GM21737 (cell line): Measurements from ENCODE around the gene LRIG3.
"Not testable (repeated sequence)": the region's sequence is repeated elsewhere in the genome, so short reads cannot be mapped to it uniquely, and the experiment has no call there.

ENCODE experiments used
- ATAC-seq: cut with Tn5 transposase; IDR thresholded peaks from one replicate; pipeline ENCODE4 v1.9.1; 2021; ENCODE audit warnings: mild to moderate bottlenecking, moderate library complexity; ENCODE audit not compliant: unreplicated experiment

LRIG3 gene

DNA sequence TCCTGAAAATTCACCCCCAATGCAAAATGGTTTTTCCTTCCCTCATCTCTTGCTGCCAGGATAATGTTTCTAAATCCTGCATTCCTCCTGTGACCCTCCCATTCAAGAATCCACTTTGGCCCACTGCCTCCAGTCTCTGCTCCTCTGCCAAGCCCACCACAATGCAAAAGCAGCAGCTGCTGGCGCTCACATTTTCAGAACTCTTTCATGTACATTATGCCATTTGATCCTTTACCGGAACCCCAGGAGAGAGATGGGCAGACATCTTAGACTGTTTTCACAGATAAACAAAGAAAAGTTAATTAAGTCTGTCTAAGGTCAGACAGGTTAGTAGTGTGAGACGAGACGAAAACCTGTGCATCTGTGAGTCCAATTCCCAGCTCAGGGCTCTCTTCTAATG lies 12.9 kb downstream of the LRIG3 start:
- no peak for ATAC-seq

DNA sequence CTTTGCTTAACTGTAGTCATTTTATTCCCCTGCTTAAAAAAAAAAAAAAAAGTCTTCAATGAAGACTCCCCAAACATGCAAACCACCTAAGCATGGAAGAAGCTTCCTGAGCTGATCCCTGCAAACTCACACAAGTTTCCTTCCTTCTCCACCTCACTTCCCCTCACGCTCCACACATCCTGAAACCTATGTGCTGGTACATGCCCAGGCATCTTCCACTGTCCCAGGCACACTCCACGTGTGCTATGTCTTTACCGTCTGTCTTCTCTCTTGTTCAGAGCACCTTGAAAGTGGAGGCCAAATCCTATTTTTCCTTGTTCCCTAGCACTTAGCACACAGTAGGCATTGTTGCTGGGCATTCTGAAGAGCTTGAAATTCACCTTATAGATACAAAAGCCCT lies 13.4 kb downstream of the LRIG3 start:
- no peak for ATAC-seq

DNA sequence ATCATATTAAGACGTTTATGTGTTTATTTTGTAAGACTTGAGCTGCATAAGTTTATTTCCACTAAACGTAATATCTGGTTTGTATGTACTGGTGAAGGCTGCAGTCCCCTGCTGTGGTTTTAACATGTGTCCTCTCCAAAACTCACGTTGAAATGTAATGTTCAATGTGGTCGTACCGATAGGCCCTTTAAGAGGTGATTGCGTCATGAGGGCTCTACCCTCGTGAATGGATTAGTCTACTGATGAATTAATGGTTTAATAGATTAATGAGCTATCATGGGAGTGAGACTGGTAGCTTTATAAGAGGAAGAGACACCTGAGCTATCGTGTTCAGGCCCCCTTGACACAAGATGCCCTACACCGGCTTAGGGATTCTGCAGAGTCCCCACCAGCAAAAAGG lies 14.9 kb downstream of the LRIG3 start:
- ATAC-seq = no peak

DNA sequence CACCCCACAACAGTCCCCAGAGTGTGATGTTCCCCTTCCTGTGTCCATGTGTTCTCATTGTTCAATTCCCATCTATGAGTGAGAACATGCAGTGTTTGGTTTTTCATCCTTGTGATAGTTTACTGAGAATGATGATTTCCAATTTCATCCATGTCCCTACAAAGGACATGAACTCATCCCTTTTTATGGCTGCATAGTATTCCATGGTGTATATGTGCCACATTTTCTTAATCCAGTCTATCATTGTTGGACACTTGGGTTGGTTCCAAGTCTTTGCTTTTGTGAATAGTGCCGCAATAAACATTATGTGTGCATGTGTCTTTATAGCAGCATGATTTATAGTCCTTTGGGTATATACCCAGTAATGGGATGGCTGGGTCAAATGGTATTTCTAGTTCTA lies 17.6 kb downstream of the LRIG3 start:
- not testable (repeated sequence) for ATAC-seq

DNA sequence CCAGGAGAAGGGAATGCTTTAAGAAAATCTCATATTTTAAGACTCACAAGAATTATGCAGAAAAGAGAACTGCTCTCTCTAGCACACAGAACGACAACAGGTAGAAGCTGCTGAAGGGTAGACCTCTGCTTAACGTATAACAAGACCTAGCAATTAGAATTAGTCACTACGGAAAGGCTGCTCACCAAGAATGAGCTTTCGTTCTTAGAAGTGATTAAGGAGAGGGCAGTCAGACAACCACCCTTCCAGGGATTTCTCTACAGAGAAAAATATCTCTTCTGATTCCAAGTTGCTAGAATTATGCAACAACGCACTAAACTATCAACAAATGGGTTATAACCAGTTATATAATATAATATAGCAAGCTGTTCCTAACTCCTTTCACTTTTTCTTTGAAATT lies 18.6 kb downstream of the LRIG3 start:
- ATAC-seq = no peak

DNA sequence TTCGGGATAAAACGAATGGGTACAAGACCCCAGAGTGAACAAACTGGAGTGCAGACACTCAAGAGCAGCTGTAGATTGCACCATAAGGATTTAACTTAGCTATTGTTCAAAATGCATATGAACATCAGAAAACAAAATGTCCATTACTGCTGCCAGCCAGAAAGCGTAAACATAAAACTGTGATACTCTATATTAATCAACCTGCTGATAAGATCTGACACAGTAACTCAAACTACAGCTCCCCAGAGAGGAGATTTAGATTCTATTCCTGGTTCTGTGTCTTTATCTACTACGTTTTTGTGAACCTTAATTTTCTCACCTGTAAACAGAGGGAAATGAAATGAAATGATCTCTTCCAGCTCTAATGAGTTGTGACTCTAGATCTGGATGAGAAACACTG lies 22.3 kb downstream of the LRIG3 start:
- no peak for ATAC-seq

DNA sequence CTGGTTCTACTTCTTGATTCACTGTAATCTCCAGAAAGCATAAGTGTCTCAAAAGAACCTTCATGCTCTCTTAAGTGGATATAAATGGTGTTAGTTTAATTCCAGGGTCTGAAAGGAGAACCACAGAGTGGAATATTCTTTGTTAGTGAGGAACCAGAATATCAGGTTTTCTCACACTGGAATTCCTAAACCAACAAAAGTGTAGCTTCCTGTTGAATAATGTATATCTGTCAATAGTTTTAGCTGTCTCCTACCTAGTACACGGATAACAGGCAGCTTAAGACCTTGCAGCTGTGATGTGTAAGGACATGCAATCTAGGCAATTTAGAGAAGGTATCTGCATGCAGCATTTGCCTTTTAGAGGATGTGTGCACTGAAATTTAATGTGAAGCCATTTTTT lies 24.0 kb downstream of the LRIG3 start:
- ATAC-seq = no peak

DNA sequence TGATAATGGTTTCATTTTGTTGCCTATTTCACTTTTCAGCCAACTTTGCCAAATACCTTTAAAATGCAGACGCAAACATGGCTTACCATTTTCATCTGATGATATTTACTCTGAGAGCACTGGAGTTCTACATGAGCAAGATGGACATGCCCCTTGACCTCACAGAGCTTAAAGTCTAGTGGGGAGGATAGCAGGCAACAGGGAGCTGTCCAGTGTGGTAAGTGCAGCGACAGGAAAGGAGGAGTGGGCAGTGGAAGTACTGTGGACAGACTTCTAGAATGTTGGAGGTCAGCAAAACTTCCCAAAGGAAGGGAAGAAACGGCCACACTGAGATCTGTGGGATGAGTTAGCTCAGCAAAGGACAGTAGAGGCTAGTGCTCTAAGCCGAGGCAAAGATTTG lies 25.3 kb downstream of the LRIG3 start:
- no peak for ATAC-seq

DNA sequence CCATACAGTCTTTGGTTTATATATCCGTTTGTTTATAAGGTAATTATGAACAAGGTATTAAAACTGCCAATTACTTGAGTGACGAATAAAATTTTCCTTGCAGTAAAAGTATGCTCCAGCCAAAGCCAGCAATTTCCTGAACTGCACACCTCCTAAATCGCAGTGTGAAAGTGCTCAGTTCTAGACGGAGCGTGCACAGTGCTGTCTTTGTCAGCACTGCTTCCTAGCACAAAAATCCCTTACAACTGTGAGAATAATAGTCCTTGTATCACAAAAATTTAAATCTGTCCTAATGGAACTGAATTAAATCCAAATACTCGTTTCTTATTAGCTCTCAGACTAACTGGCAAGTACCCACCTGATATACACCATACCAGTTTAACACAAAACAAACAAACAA lies 26.3 kb downstream of the LRIG3 start:
- no peak for ATAC-seq

DNA sequence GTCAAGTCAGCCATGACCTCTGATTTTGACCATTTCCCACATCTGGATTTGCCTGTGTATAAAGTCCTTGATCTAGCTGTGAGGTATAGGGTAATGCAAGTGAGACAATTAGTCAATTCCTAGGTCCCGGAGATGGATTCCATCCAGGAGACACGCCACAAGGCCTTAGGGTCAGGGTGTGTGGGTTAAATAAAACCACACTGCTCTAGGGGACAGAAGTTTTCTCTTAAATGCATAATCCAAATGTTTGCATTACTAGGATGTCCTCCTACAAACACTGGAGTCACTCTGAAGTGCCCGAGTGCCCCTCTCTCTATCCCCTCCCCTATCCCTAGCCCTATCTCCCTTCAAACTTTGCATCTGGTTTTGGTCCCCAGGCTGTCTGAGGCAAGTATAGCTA lies 26.8 kb downstream of the LRIG3 start:
- ATAC-seq = no peak

DNA sequence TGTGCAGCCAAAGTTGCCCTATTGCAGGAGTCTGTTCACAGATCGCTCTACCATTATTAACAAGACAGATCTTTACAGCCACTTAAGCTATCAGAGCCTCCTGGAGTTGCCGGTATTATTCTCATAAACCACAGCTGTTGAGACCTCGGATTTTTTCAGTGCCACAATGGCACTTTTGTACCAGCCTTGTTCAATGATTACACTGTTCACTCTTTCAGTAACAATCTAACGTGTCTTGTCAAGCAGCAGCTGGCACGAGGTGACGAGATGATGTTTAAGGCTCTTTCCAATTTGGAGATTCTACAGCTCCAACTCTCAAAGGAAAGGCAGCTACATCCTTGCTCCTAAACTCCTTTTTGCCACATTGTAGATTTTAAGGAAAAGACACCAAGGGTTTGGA lies 30.7 kb downstream of the LRIG3 start:
- ATAC-seq = no peak

DNA sequence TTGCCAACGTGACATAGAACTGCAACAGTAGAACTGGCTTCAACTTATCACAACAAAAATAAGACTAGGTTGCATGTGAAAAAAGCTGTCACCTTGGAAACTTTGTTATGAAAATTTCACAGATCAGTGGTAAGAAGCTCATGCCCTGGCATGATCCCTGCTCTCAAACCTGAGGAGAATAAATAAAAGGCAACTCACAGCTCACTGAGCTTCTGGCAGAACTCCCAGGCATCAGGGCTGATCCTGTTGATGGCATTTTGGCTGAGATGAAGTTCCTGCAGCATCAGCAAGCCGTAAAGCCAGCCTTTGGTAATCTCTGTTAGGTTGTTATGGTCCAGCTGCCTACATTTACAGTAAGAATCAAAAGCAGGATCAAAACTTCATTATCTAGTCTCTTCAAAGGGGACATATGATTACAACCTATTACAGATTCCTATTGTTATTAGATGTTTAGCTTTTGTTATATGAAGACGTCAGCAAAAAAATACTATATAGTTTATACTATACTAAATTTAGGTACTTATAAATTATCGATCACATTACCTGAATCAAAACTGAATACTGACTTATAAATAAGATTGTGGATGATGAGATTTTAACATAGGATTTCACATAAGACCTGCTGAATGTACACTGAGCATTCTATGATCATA lies 32.0 kb downstream of the LRIG3 start:
- no peak for ATAC-seq

DNA sequence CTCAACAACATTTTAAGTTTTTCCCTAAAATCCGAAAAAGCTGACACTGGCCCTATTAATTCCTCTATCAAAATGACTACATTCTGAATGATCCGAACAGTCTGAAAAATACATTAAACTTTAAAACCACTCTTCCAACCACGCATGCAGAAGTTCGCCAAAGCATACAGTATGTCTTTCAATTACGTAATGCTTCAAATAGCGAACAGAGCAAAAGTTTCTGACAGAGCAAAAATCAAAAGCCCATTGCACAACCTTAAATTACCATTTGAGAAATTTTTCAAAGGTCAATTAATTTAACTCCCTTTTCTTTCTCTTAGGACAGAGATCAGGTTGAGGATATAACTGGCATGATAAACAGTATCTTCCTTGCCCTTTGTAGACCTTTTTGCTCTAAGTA lies 33.2 kb downstream of the LRIG3 start:
- ATAC-seq = no peak

DNA sequence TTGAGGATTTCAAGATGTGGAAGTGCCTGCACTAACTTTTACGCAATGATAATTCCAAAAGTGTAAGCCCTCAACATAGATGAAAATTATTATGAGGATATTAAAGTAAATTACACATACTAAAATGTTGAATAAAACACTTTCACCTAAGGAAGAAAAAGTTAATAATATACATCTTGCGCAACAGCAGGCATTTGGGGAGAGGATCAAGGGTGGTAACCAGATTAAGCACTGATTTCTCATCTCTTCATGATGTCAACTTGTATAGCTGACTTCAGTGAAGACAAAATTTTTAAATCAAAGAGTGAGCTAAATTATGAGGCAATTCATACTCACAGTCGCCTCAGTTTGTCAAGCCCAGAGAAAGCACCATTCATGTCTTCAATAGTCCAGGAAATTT lies 33.8 kb downstream of the LRIG3 start:
- ATAC-seq = no peak

DNA sequence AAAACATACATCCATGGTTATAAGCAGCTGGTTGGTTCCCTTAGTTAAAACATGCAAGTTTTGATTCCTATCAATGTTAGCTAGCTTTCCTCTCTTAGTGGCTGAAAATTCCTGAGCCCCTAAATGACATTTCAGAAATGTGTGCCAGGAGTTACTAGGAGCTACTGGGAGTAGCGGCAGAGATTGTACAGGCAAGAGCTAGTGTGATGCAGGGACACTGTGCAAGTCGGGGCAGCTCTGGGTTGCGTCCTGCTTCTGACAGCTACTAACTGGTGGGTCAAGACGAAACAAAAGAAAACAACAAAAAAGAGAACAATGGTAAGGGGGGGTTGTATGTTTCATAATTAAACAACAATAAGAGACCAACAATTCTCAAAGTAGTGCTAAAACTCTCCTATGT lies 35.4 kb downstream of the LRIG3 start:
- no peak for ATAC-seq

DNA sequence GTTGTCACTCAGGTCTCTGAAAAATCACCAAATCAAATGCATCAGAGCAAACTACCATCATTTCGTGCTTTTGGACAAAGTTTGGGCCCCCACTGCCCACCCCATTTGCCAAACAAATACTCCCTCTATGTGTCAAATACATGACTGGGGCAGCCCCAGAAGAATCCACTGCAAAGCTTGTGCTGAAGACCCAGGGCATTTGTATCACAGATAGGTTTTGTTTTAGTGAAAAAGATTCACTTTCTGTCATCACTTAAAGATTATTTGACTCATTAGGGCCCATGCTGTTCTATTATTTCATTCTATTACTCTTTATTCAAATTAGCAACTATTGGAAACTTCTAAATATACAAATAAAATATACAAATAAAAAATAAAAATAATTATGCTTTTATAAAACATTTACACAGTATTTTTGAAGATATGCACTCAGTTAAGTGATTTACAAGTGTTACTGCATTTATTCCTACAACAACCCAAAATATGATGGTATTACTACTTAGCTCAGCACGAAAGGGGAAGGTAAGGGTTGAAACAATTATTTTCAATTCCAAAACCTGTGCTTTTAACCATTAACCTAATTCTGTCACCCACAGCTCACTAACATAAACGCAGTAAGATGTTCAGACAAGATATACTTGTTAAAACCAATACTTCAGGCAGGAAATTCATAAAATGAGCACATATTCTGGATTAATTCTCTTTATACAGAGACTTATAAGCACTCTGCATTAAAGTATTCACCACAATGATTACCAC lies 36.5 kb downstream of the LRIG3 start:
- no peak for ATAC-seq

DNA sequence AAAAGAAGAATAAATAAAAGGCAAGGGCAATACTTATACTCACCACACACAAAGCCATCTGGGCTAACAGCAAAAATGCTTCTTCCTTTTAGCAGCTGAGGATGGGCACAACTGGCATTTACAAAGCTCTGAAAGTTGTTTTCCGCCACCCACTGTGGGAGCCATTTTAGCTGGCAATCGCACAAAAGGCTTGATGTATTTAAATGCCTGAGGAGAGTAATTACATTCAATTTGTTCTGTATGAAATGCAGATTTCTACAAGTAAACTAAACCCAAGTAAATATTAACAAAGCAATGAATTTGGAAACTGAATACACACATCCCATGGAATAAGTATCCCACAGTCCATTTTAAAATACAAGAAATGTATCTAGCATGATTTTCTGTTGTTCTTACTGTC lies 37.5 kb downstream of the LRIG3 start:
- ATAC-seq = no peak

DNA sequence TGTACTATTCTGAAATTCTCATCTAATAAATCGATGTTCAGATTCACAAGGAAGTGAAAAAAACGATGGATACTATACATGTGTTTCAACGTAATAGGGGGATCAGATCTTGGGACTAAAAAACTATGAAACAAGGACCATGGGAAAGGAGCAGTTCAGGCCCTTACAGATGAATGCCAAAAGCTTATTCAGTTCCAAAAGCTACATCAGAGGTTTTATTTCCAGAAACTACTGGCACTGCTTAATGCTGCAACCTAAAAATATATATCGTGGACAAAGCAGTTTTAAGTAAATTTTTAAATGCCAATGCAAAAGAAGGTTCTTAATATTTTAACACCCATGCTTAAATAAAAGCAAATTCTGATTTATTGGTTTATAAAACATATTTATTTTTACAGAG lies 38.5 kb downstream of the LRIG3 start:
- no peak for ATAC-seq

DNA sequence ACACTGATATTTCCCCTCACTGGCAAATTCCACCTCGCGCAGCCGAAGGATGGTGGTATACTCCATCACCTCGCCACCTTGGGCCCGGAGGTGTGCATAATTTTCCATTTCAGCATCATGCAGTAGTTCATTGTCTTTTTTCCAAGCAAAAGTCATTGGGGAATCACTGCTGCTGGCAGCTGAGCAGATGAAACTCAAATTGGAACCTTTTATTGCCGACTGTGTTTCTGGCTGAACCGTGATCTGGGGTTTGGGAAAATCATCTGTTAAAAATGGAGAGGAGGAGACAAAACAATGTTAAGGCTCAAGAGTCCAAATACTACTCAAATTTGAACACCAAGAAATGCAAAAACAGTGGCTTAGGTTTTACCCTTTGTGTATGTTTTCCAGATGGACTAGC lies 39.7 kb downstream of the LRIG3 start:
- no peak for ATAC-seq

DNA sequence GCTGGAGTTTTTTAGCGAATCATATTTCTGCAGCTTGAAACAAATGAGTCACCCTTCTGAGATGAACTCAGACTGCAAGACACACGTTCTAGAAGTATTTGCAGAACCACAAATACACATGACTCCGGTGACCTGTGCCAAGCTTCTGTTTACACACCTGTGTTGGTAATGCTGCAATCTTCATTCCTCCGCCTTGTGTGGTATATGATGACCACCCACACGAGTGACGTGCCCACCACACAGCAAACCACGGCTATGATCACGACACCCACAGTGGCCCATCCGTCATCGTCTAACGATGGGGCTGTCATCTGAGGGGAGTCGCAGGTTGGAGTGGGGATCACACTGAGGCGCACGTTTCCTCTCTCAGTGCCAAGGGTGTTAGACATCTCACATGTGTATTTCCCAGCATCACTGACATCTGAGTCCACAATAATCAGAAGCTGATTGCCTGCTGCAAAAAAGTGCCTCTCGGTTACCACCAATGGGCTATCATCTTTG lies 43.0 kb downstream of the LRIG3 start:
- ATAC-seq = no peak

DNA sequence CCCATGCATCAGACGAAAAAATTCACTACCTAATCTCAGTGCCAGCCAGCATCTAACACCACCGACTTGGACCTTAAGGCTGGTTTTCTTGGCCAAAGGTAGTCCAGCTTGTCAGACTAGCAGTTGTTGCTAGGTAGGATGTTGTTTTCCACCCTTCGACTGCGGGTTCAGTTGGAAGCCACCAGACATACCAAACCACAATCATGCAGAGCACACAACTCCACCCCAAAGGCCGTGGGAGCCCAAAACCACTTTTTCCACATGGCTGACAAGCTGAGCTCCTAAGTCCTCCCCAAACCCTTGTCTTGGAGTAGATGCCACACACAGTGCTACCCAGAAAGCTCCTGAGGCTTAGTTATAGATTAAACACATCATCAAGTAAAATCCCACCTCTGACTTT lies 46.8 kb downstream of the LRIG3 start:
- ATAC-seq = no peak

DNA sequence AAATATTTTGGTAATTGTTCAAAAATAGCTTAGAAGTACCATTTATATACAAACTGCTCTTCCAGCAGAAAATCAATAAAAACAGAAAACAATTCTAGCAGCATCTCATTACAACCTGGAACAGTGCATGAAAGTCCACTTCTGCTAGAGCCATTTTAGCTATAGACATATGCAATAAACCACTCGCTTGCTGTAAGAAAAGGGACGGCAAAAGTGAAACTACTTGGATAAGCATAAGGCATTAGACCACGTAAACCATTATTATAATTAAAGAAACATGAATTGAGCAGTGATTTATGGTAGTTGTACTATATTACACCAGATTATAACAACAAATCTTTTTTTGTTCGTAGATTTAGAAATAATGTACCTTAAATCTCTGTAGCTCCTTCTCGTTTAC lies 48.7 kb downstream of the LRIG3 start:
- no peak for ATAC-seq

DNA sequence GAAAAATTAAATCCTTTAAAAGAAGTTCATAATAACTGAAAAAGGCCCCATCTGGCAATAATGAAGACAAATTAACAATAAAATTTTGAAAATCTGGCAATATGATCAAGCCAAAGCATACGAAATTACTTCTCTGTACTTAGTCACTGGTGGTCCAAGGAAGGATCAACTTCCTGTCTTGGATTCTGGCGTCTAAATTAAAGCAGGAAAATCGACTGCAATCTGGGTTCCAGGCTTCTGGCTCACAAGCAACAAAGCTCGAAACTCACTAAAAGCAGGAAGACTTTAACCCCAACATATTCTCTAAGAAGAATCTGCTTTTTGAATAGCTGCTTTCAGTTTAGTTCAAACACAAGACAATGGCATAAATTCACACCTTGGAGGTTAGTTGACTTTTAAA lies 49.7 kb downstream of the LRIG3 start:
- no peak for ATAC-seq
